Panc1 (cell line): ENCODE data around the gene ABCC1. TPM values are rescaled to one million over a fixed set of nuclear protein-coding genes. Genes with fewer than 3 reads are reported as not detected.

ENCODE experiments used
- ATAC-seq: fragments of 200-7000 bp; cut with Tn5 transposase; 2 replicates; pipeline ENCODE4 v1.9.1; 2020; ENCODE audit warnings: mild to moderate bottlenecking, moderate library complexity
- BruUV-seq: library from RNA; stranded (reverse); fragments of 400-500 nt; replicated peaks from 2 replicates; lab custom pipeline; 2021; lab: Mats Ljungman, UMichigan
- CTCF ChIA-PET: fragments of 300-600 bp; sonication (Branson Sonifier 250); formaldehyde crosslinking; loops from one replicate; lab custom pipeline; 2022; ENCODE audit warnings: antibody characterized with exemption; lab: Charles Lee
- POLR2A ChIA-PET: fragments of 300-600 bp; sonication (Branson Sonifier 250); formaldehyde crosslinking; loops from one replicate; lab custom pipeline; 2022; ENCODE audit warnings: antibody characterized with exemption; lab: Charles Lee
- DNase-seq: peaks from one replicate; pipeline ENCODE4 v3.0.0-alpha.2; 2010; ENCODE audit warnings: low read depth, low spot score
- H3K27ac ChIP-seq: 2 replicates; pipeline ENCODE4 v1.5.1; 2011; ENCODE audit warnings: mild to moderate bottlenecking, low read length, inconsistent platforms
- H3K27me3 ChIP-seq: fragments of 200-500 bp; sonication (Bioruptor generic); 2 replicates; pipeline ENCODE4 v1.6.0; 2014; ENCODE audit warnings: low read length, inconsistent platforms; ENCODE audit not compliant: control insufficient read depth, insufficient read depth
- H3K36me3 ChIP-seq: fragments of 200-500 bp; sonication (Bioruptor generic); 2 replicates; pipeline ENCODE4 v1.5.1; 2014; ENCODE audit warnings: inconsistent platforms, mild to moderate bottlenecking, low read length, moderate library complexity; ENCODE audit not compliant: control insufficient read depth, insufficient read depth
- H3K4me1 ChIP-seq: 2 replicates; pipeline ENCODE4 v1.5.1; 2011; ENCODE audit warnings: inconsistent platforms, mild to moderate bottlenecking, low read length, moderate library complexity; ENCODE audit not compliant: control insufficient read depth, insufficient read depth
- H3K4me3 ChIP-seq, 2 experiments: 2 replicates each; pipeline ENCODE4 v1.5.1; 2011 to 2012; ENCODE audit warnings: low read depth in 2 of 2, low read length in 2 of 2, mild to moderate bottlenecking in 2 of 2, inconsistent platforms in 1 of 2, moderate library complexity in 1 of 2
- H3K9me3 ChIP-seq: fragments of 200-500 bp; sonication (Bioruptor generic); 2 replicates; pipeline ENCODE4 v1.5.1; 2014; ENCODE audit warnings: low read depth, mild to moderate bottlenecking, inconsistent platforms, low read length, moderate library complexity; ENCODE audit not compliant: control insufficient read depth, insufficient read depth
- POLR2AphosphoS5 ChIP-seq: IDR thresholded peaks from 2 replicates; pipeline ENCODE4 v1.6.1; 2012; ENCODE audit warnings: mild to moderate bottlenecking, low read depth, low read length, moderate library complexity
- REST ChIP-seq, 2 experiments: IDR thresholded peaks; 2 replicates each; pipeline ENCODE4 v1.6.1; 2011 to 2012; ENCODE audit warnings: low read depth in 2 of 2, control low read depth in 1 of 2, low read length in 1 of 2, mild to moderate bottlenecking in 1 of 2, moderate library complexity in 1 of 2; ENCODE audit not compliant: insufficient read depth in 1 of 2
- SIN3A ChIP-seq: IDR thresholded peaks from 2 replicates; pipeline ENCODE4 v1.6.1; 2012; ENCODE audit warnings: low read depth, mild to moderate bottlenecking, low read length, moderate library complexity, borderline replicate concordance; ENCODE audit not compliant: insufficient read depth
- TCF7L2 ChIP-seq: IDR thresholded peaks from 2 replicates; pipeline ENCODE4 v1.6.1; 2011; ENCODE audit warnings: mild to moderate bottlenecking, low read depth, low read length, inconsistent platforms
- in situ Hi-C: cut with HindIII; loops from 2 replicates; pipeline ENCODE4 v1.10.0; 2016; ENCODE audit warnings: low sequenced_read_pairs, low pct_unique_long_range_greater_than_20kb
- intact Hi-C: fragments of 100-400 bp; cut with micrococcal nuclease; formaldehyde crosslinking; loops from one replicate; pipeline ENCODE4 v1.10.0; 2022; ENCODE audit not compliant: unreplicated experiment
- total RNA-seq: library from RNA; stranded (reverse); gene quantifications from one replicate; pipeline ENCODE4 v1.2.1, GENCODE V29; 2021; ENCODE audit not compliant: unreplicated experiment
- TF ChIP-seq, protein P1 (sequence below): fragments of 450-650 bp; IDR thresholded peaks from 2 replicates; pipeline ENCODE4 v1.5.1; 2017; ENCODE audit warnings: mild to moderate bottlenecking

ABCC1 gene
- total RNA-seq, 1 experiment from 2014 or later: 296 TPM

DNA sequence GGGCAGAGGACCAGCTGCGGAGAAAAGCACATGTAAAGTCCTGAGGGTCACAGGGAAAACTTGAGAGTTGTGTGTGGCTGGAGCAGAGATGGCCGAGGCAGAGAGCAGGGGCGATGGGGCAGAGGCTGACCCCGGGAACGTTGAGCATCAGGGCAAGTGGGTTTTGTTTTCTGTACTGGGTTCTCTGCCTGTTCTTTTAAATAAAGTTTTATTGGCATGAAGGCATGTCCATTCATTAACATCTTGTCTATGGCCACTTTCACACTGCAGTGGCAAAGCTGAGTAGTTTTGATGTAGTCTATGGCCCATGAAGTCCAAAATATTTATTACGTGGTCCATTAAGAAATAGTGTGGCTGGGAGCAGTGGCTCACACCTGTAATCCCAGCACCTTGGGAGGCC is 64.4 kb downstream of the ABCC1 start:
- intact Hi-C loops (no loop called here), in situ Hi-C loops (no loop called here)
- no peaks in the 10 kb centered on the region for H3K36me3 ChIP-seq
- peak overlapping the region; percentile 60 for H3K27ac ChIP-seq
- CTCF ChIA-PET: no interaction called here
- TF ChIP-seq POLR2AphosphoS5 (no peak), SIN3A (no peak), REST (IDR thresholded peaks at IDR 0.05; ENCODE audit: insufficient read depth in 1 of 2, low read depth in 2 of 2, low read length in 1 of 2) (no peak), TCF7L2 (no peak)
- TF ChIP-seq, protein P1, sequence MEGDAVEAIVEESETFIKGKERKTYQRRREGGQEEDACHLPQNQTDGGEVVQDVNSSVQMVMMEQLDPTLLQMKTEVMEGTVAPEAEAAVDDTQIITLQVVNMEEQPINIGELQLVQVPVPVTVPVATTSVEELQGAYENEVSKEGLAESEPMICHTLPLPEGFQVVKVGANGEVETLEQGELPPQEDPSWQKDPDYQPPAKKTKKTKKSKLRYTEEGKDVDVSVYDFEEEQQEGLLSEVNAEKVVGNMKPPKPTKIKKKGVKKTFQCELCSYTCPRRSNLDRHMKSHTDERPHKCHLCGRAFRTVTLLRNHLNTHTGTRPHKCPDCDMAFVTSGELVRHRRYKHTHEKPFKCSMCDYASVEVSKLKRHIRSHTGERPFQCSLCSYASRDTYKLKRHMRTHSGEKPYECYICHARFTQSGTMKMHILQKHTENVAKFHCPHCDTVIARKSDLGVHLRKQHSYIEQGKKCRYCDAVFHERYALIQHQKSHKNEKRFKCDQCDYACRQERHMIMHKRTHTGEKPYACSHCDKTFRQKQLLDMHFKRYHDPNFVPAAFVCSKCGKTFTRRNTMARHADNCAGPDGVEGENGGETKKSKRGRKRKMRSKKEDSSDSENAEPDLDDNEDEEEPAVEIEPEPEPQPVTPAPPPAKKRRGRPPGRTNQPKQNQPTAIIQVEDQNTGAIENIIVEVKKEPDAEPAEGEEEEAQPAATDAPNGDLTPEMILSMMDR: no peak
- peaks cover 18% of the 10 kb centered on the region for H3K4me1 ChIP-seq
- POLR2A ChIA-PET: no interaction called here
- DNase-seq: no peak
- no peak for ATAC-seq
- no TSS peak for BruUV-seq
- H3K9me3 ChIP-seq: no peaks in the 10 kb centered on the region
- no peak overlapping the region for H3K4me3 ChIP-seq
- no peaks in the 10 kb centered on the region for H3K27me3 ChIP-seq

DNA sequence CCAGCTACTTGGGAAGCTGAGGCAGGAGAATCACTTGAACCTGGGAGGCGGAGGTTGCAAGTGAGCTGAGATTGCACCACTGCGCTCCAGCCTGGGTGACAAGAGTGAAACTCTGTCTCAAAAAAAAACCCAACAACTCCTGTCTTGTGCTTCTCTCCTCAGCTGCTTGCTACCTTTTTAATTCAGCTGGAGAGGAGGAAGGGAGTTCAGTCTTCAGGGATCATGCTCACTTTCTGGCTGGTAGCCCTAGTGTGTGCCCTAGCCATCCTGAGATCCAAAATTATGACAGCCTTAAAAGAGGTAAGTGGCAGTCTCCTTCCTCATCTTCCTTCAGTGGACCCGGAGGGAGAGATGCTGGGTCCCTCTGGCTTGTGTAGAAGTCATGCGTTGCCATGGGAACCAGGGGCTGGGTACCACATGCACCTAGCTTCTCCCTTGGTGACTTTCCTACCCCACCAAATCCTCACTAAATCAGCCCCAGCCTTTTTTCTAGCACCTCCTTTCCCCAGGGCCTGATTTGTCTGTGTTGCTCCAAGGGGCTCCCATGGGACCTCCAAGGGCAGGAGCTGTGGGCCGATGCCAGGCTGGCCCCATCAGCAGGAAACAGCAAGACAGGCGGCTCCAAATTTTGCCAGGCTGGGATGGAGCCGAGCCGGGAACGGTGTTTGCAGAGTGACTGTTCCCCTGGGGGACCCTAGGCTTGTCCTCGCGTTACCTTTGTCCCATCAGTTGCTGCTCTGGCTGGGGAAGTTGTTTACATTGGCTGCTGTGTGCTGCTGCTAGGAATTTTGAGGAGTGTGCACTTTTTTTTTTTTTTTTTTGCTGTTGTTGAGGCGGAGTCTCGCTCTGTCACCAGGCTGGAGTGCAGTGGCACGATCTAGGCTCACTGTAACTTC is 65.2 kb downstream of the ABCC1 start:
- Histone ChIP-seq H3K36me3 (no peaks in the 10 kb centered on the region), H3K4me3 (no peak overlapping the region), H3K27me3 (no peaks in the 10 kb centered on the region), H3K4me1 (peaks cover 23% of the 10 kb centered on the region), H3K27ac (peak overlapping the region; percentile 36), H3K9me3 (no peaks in the 10 kb centered on the region)
- BruUV-seq: no TSS peak
- CTCF ChIA-PET: interaction anchor here (0.7 kb wide), 1 partner anchor 42 kb away, joined by 8 read pairs; no protein-coding TSS in a partner anchor
- TF ChIP-seq SIN3A: no peak
- TF ChIP-seq, protein P1: no peak
- TF ChIP-seq POLR2AphosphoS5: peak; percentile 49; the same call in 1 of the 2 replicates
- TF ChIP-seq REST (IDR thresholded peaks at IDR 0.05; ENCODE audit: insufficient read depth in 1 of 2, low read depth in 2 of 2, low read length in 1 of 2): no peak
- POLR2A ChIA-PET: interaction anchor here (0.5 kb wide), 1 partner anchor 58 kb away, joined by 4 read pairs; no protein-coding TSS in a partner anchor
- in situ Hi-C loops: no loop called here
- intact Hi-C loops: no loop called here
- ATAC-seq: peak; percentile 83
- DNase-seq: no peak
